Vagina (tissue), 2 donors: ENCODE measurements around the gene PNCK.

ENCODE experiments used
- POLR2A ChIP-seq, 2 donors: fragments of 450-650 bp; IDR thresholded peaks; one replicate each; pipeline ENCODE4 v1.6.1; 2017; ENCODE audit warnings: antibody characterized with exemption in 2 of 2, mild to moderate bottlenecking in 2 of 2, moderate library complexity in 2 of 2
- POLR2AphosphoS5 ChIP-seq, 2 donors: sonication (generic); formaldehyde crosslinking; IDR thresholded peaks; one replicate each; pipeline ENCODE4 v1.9.0; 2017; ENCODE audit warnings: antibody characterized with exemption in 2 of 2, mild to moderate bottlenecking in 2 of 2, low read depth in 1 of 2; ENCODE audit not compliant: insufficient read depth in 1 of 2
- TF ChIP-seq, protein P1 (sequence below), 3 experiments: fragments of 450-650 bp in 2 of 3; fragments of 200-600 bp in 1 of 3; sonication (generic) in 1 of 3; IDR thresholded peaks; one replicate each; pipeline ENCODE4 v1.5.1; 2017 to 2019; ENCODE audit warnings: antibody characterized with exemption in 3 of 3, mild to moderate bottlenecking in 2 of 3, moderate library complexity in 2 of 3

DNA sequence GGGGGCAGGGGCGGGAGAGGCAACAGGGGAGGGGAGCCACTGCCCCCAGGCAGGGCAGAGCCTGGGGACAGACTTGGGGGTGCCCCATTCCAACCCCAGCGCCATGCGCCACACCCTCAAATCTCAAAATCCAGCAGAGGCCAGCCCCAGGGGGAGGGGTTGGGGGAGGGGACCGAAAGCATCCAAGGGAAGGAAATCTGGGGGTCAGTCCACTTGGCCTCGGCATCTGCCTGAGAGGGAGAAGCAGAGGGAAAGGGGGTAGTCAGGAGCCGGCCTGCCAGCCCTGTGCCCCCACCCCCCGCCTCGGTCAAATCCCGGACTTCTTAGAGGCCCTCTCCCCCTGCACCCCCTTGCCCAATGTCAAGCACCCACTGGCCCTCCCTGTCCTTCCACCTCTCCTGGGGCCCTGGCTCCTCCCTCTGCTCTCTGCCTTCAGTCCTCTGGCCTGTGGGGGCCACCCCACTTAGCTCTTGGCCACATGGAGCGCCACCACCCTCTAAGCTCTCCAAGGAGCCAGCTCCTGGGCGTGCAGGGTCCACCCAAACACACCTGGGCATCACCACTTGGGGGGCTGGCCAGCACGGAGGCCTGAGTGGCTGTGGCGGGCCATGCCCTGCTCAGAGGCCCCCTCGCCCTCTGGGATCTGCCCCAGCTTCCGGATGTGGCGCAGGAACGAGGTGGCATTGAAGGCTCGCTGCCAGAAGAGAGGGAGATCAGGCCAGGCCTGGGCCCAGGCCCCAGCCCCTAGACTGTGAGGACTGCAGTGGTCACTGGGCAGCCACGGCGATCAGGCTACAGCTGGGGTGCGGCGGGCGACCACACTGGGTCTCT lies 3.5 kb downstream of the PNCK start:
- TF ChIP-seq, protein P1, sequence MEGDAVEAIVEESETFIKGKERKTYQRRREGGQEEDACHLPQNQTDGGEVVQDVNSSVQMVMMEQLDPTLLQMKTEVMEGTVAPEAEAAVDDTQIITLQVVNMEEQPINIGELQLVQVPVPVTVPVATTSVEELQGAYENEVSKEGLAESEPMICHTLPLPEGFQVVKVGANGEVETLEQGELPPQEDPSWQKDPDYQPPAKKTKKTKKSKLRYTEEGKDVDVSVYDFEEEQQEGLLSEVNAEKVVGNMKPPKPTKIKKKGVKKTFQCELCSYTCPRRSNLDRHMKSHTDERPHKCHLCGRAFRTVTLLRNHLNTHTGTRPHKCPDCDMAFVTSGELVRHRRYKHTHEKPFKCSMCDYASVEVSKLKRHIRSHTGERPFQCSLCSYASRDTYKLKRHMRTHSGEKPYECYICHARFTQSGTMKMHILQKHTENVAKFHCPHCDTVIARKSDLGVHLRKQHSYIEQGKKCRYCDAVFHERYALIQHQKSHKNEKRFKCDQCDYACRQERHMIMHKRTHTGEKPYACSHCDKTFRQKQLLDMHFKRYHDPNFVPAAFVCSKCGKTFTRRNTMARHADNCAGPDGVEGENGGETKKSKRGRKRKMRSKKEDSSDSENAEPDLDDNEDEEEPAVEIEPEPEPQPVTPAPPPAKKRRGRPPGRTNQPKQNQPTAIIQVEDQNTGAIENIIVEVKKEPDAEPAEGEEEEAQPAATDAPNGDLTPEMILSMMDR (IDR thresholded peaks at IDR 0.05): no peak
- TF ChIP-seq POLR2AphosphoS5 (IDR thresholded peaks at IDR 0.05; ENCODE audit: insufficient read depth in 1 of 2, low read depth in 1 of 2): no peak
- TF ChIP-seq POLR2A (IDR thresholded peaks at IDR 0.05): no peak
